ENCODE measurements around the gene CD48. TPM values are rescaled to one million over a fixed set of nuclear protein-coding genes. Genes with fewer than 3 reads are reported as not detected.

The CD48 gene
- total and polyA plus RNA-seq, 2 donors (not counting 1 experiment from before 2014, with no cell fraction given), result 252 to 428 TPM

DNA sequence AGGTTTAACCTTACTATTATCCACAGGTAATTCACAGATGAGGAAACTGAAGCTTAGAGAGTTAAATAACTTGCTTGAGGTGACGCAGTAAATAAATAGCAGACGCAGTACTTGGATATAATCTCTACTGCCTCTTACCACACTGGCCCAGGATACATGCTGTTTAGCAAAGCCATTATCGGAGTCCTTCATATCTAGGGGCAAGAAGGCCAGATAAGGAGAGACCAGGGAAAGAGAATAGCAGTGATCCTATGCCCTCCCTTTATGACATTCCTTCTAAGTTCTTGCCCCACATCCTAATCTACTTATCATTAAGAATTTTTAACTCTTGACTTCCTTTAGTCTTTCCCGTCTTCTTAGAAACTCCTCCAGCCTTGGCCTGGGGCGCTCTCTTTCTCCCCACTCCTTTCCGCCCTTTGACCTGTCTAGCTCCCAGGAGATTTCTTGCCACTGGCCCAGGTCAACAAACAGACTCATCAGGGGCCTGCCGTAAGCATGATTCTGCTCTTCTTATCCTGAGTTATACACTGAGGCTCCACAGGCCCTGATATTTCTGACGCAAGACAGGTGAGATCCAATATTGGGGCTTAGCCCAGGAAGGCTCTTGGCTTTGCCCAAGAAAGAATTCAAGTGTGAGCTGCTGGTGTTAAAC is 53.3 kb downstream of the CD48 start:
- Histone ChIP-seq H3K9ac (ENCODE audit: low read length) (no peak overlapping the region), H3K27me3 (replicated peaks in 1 of 4; ENCODE audit: control extremely low read depth in 1 of 4, control insufficient read depth in 3 of 4, insufficient read depth in 4 of 4, low read length in 3 of 4) (no peaks in the 10 kb centered on the region), H3K79me2 (ENCODE audit: control insufficient read depth, insufficient read depth, low read length) (peaks cover 96% of the 10 kb centered on the region), H3K4me2 (replicated peaks; ENCODE audit: low read depth, low read length, poor library complexity, severe bottlenecking) (no peak overlapping the region), H3K27ac (ENCODE audit: low read length in 2 of 2) (no peak overlapping the region), H4K20me1 (ENCODE audit: control insufficient read depth, insufficient read depth, low read length, poor library complexity, severe bottlenecking) (no peaks in the 10 kb centered on the region), H3K4me3 (ENCODE audit: control extremely low read depth in 1 of 5, extremely low read depth in 1 of 5, insufficient read depth in 1 of 5, low read depth in 2 of 5, low read length in 4 of 5) (no peak overlapping the region), H3K36me3 (replicated peaks in 1 of 2; ENCODE audit: control extremely low read depth in 1 of 2, control insufficient read depth in 1 of 2, extremely low read depth in 1 of 2, insufficient read depth in 2 of 2, low read length in 1 of 2) (no peaks in the 10 kb centered on the region), H2AFZ (ENCODE audit: insufficient read depth, low read depth, low read length, poor library complexity, severe bottlenecking) (no peak overlapping the region), H3K9me3 (ENCODE audit: control extremely low read depth in 1 of 3, control insufficient read depth in 2 of 3, insufficient read depth in 1 of 3, low read length in 2 of 3) (peaks cover 0 to 2% (median 0%) of the 10 kb centered on the region in 3 donors), H3K4me1 (ENCODE audit: control insufficient read depth in 2 of 2, insufficient read depth in 2 of 2, low read length in 2 of 2) (peaks cover 33 to 48% of the 10 kb centered on the region in 2 donors)
- H3K4me1 Mint-ChIP-seq, result peaks cover 70% of the 10 kb centered on the region
- ATAC-seq (ENCODE audit: low read depth) (no peak), DNase-seq (no peak)
- POLR2A ChIA-PET, result no interaction called here
- peak overlapping the region; percentile 35 for H3K4me3 Mint-ChIP-seq
- intact Hi-C loops (cut with micrococcal nuclease), result no loop called here
- no peaks in the 10 kb centered on the region for H3K27me3 Mint-ChIP-seq
- no peak for TF ChIP-seq EZH2 (IDR thresholded peaks at IDR 0.05; ENCODE audit: borderline replicate concordance, insufficient read depth, low read depth, low read length, poor library complexity, severe bottlenecking)
- no peak for TF ChIP-seq CTCF (IDR thresholded peaks at IDR 0.05)
- 93% methylated on average over 5 of the region's 8 CpGs for WGBS (ENCODE audit: insufficient coverage)
- CTCF ChIA-PET, result interaction anchor here (0.7 to 1.4 kb wide), 6 partner anchors 11 to 40 kb away, joined by 3 to 4 read pairs (median 3); partner anchors contain the start of gene SLAMF1
- peaks cover 3% of the 10 kb centered on the region for H3K9me3 Mint-ChIP-seq (ENCODE audit: insufficient read depth)
- peak overlapping the region; percentile 32 for H3K27ac Mint-ChIP-seq

- DNase-seq, result no peak
- WGBS (ENCODE audit: insufficient coverage), result 40% methylated on average over 1 of the region's 5 CpGs
- ATAC-seq (ENCODE audit: low read depth), result no peak
- Mint-ChIP-seq H3K4me3 (peak overlapping the region; percentile 16), H3K27me3 (no peaks in the 10 kb centered on the region), H3K4me1 (peaks cover 70% of the 10 kb centered on the region), H3K27ac (no peak overlapping the region), H3K9me3 (ENCODE audit: insufficient read depth) (peaks cover 3% of the 10 kb centered on the region)
- no peaks in the 10 kb centered on the region for H4K20me1 ChIP-seq (ENCODE audit: control insufficient read depth, insufficient read depth, low read length, poor library complexity, severe bottlenecking)
- ChIA-PET POLR2A (interaction anchor here (0.6 kb wide), 1 partner anchor 235 kb away, joined by 4 read pairs; no protein-coding TSS in a partner anchor), CTCF (interaction anchor here (0.7 to 1.4 kb wide), 5 partner anchors 10 to 39 kb away, joined by 3 to 4 read pairs (median 3); partner anchors contain the start of gene SLAMF1)
- H2AFZ ChIP-seq (ENCODE audit: insufficient read depth, low read depth, low read length, poor library complexity, severe bottlenecking), result no peak overlapping the region
- H3K36me3 ChIP-seq (replicated peaks in 1 of 2; ENCODE audit: control extremely low read depth in 1 of 2, control insufficient read depth in 1 of 2, extremely low read depth in 1 of 2, insufficient read depth in 2 of 2, low read length in 1 of 2), result no peaks in the 10 kb centered on the region
- no peak for TF ChIP-seq EZH2 (IDR thresholded peaks at IDR 0.05; ENCODE audit: borderline replicate concordance, insufficient read depth, low read depth, low read length, poor library complexity, severe bottlenecking)
- no peak for TF ChIP-seq CTCF (IDR thresholded peaks at IDR 0.05)
- H3K4me1 ChIP-seq (ENCODE audit: control insufficient read depth in 2 of 2, insufficient read depth in 2 of 2, low read length in 2 of 2), result peaks cover 34 to 52% of the 10 kb centered on the region in 2 donors
- H3K27ac ChIP-seq (ENCODE audit: low read length in 2 of 2), result no peak overlapping the region
- H3K79me2 ChIP-seq (ENCODE audit: control insufficient read depth, insufficient read depth, low read length), result peaks cover 93% of the 10 kb centered on the region
- H3K4me2 ChIP-seq (replicated peaks; ENCODE audit: low read depth, low read length, poor library complexity, severe bottlenecking), result peak overlapping the region; percentile 4
- peaks cover 0 to 2% (median 0%) of the 10 kb centered on the region in 3 donors for H3K9me3 ChIP-seq (ENCODE audit: control extremely low read depth in 1 of 3, control insufficient read depth in 2 of 3, insufficient read depth in 1 of 3, low read length in 2 of 3)
- intact Hi-C loops (cut with micrococcal nuclease), result no loop called here
- no peaks in the 10 kb centered on the region for H3K27me3 ChIP-seq (replicated peaks in 1 of 4; ENCODE audit: control extremely low read depth in 1 of 4, control insufficient read depth in 3 of 4, insufficient read depth in 4 of 4, low read length in 3 of 4)
- no peak overlapping the region for H3K9ac ChIP-seq (ENCODE audit: low read length)
- no peak overlapping the region for H3K4me3 ChIP-seq (ENCODE audit: control extremely low read depth in 1 of 5, extremely low read depth in 1 of 5, insufficient read depth in 1 of 5, low read depth in 2 of 5, low read length in 4 of 5)
These were observed 54.3 kb downstream of the CD48 start for GRCh38 chr1:160657250-160657781.
